CD4-positive, alpha-beta T cell treated with Interleukin-2 at 100 ng/mL for 4 hours (primary cell): ENCODE results near the gene TMEM209.
"Not testable (repeated sequence)": the region's sequence is repeated elsewhere in the genome, so short reads cannot be mapped to it uniquely, and the experiment has no call there.

Experiments used
- DNase-seq: peaks from one replicate; pipeline ENCODE4 v3.0.0-alpha.2; 2020; ENCODE audit warnings: low spot score

Gene TMEM209

DNA sequence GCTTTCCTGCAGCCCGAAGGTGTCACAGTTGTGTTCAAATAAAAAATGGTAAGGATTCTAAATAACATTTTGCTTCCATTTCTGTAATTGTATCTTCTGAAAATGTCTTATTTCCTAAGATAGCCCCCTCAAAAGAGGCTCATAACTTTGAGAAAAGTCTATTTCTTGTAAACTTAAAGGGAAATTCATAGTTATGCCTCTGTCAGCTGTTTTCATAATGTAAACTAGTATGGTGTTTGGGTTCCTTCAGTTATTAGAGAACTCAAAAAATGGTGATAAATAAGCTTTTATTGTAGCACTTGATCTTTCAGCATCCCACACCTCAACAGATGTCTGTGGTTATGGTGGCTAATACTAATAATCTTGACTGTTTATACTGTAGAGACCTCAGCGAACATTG is 77.8 kb downstream of the TMEM209 start:
- no peak for DNase-seq

DNA sequence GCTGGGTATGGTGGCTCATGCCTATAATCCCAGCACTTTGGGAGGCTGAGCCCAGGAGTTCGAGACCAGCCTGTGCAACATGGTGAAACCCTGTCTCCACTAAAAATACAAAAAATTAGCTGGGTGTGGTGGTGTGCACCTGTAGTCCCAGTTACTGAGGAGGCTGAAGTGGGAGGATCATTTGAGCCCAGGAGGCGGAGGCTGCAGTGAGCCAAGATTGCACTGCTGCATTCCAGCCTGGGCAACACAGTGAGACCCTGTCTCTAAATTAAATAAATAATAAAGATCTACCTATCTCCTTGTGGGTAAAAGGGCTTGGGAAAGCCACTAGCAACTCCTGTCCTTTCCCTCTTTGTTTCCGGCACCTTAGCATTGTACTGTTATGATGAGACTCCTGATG is 78.4 kb downstream of the TMEM209 start:
- DNase-seq: not testable (repeated sequence)

DNA sequence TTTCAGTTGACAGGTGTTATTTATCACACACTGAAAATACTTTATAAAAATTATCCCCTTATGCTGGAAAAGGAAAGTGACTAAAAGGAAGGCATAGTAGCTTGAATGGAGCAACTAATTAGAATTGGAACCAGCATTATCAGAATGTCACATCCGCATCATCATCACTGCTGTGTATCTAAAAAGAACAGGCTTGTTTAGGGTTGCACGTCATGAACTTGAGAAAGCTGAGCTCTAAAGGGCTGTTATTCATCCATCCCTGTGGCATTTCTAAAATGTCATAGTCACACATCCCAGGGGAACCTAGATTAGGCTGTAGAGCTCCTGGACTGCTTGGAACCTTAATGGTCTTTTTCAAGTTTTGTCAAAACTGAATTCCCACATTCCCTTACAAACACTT is 80.5 kb downstream of the TMEM209 start:
- DNase-seq: no peak

GRCh38 chr7:130123501-130123900 is 81.7 kb downstream of the TMEM209 start:
- DNase-seq: no peak

DNA sequence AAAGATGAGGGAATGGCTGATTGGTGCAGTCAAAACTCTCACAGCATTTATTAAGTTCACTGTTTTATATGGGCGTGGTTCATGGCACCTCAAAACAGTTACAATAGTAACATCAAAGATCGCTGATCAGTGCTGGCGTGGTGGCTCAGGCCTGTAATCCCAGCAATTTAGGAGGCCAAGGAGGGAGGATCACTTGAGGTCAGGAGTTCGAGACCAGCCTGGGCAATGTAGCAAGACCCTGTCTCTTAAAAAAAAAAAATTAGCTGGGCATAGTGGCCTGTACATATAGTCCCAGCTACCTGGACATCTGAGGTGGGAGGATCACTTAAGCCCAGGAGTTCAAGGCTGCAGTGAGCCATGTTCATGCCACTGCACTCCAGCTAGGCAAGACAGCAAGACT is 86.4 kb downstream of the TMEM209 start:
- no peak for DNase-seq

DNA sequence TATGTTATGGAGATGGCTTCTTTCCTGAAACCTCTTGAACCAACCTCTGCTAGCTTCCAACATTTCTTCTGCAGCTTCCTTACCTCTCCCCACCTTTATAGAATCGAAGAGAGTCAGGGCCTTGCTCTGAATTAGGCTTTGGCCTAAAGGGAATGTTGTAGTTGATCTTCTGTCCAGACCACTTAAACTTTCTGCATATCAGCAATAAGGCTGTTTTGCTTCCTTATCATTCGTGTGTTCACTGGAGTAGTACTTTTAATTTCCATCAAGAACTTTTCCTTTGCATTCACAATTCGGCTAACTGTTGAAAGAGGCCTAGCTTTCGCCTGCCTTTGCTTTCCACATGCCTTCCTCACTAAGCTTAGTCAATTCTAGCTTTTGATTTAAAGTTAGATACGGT is 86.9 kb downstream of the TMEM209 start:
- no peak for DNase-seq

DNA sequence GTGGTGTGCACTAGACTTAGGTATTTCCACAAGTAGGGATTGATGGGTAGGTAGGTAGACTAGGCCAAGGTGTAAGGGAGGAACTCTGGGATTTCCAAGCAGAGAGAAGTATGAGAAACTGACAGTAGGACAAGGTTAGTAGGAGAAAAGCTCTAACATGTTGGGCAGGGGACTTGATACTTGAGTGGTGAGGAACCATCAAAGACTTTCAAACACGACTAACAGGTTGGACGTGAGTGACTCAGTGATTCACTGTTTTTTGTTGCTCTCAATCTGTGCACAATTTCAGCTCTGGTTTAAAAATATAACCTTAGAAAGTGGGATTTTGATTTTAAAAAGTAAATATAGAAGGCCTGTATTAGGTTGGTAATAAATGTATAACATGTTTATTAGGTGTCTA is 90.4 kb downstream of the TMEM209 start:
- no peak for DNase-seq
